Measurements from ENCODE around the gene DAND5.
A peak's percentile ranks its signal among the peaks of the same experiment; 100 is the strongest.
"Not testable (repeated sequence)": the region's sequence is repeated elsewhere in the genome, so short reads cannot be mapped to it uniquely, and the experiment has no call there.

The DAND5 gene

GRCh38 chr19:12956446-12957388 is 12.7 kb upstream of the DAND5 start, which contains the start of gene GADD45GIP1:
Gene GADD45GIP1, minus strand, starts transcription at chr19:12957223. Its CDS starts 11 bp downstream, at chr19:12957212.
- peak within 1 kb of the TSS; percentile 71 for H3K27ac ChIP-seq
- H3K36me3 ChIP-seq: no peaks in the 10 kb centered on the region
- H3K27me3 ChIP-seq: no peaks in the 10 kb centered on the region
- no peaks in the 10 kb centered on the region for H3K9me3 ChIP-seq
- peak within 1 kb of the TSS; percentile 74 to 77 for H3K4me3 ChIP-seq (ENCODE audit: low read depth in 1 of 2, low read length in 1 of 2)
- no peak for TF ChIP-seq CTCF (IDR thresholded peaks at IDR 0.05)
- peaks cover 15 to 25% of the 10 kb centered on the region in 2 experiments for H3K4me1 ChIP-seq (ENCODE audit: control insufficient read depth in 1 of 2, insufficient read depth in 1 of 2, low read depth in 1 of 2, low read length in 1 of 2)

GRCh38 chr19:12957389-12957952 is 11.9 kb upstream of the DAND5 start:
- Histone ChIP-seq H3K4me1 (ENCODE audit: control insufficient read depth in 1 of 2, insufficient read depth in 1 of 2, low read depth in 1 of 2, low read length in 1 of 2) (peaks cover 15 to 25% of the 10 kb centered on the region in 2 experiments), H3K4me3 (ENCODE audit: low read depth in 1 of 2, low read length in 1 of 2) (peak overlapping the region; percentile 74 to 77), H3K27ac (peak overlapping the region; percentile 71)
- H3K9me3 ChIP-seq, H3K36me3 ChIP-seq, H3K27me3 ChIP-seq: not testable (repeated sequence)

GRCh38 chr19:12959481-12959880 is 9.9 kb upstream of the DAND5 start:
- peaks cover 15 to 21% of the 10 kb centered on the region in 2 experiments for H3K4me1 ChIP-seq (ENCODE audit: control insufficient read depth in 1 of 2, insufficient read depth in 1 of 2, low read depth in 1 of 2, low read length in 1 of 2)
- no peak overlapping the region for H3K27ac ChIP-seq
- no peak for TF ChIP-seq CTCF (IDR thresholded peaks at IDR 0.05)
- no peaks in the 10 kb centered on the region for H3K36me3 ChIP-seq
- H3K27me3 ChIP-seq: no peaks in the 10 kb centered on the region
- H3K4me3 ChIP-seq (ENCODE audit: low read depth in 1 of 2, low read length in 1 of 2): no peak overlapping the region
- H3K9me3 ChIP-seq: no peaks in the 10 kb centered on the region

- peak overlapping the region; percentile 57 to 70 for H3K4me3 ChIP-seq (ENCODE audit: low read depth in 1 of 2, low read length in 1 of 2)
- no peak overlapping the region for H3K27ac ChIP-seq
- no peaks in the 10 kb centered on the region for H3K9me3 ChIP-seq
- no peaks in the 10 kb centered on the region for H3K27me3 ChIP-seq
- H3K36me3 ChIP-seq: no peaks in the 10 kb centered on the region
- TF ChIP-seq CTCF (IDR thresholded peaks at IDR 0.05): peak; percentile 95
- H3K4me1 ChIP-seq (ENCODE audit: control insufficient read depth in 1 of 2, insufficient read depth in 1 of 2, low read depth in 1 of 2, low read length in 1 of 2): peaks cover 7 to 8% of the 10 kb centered on the region in 2 experiments
Measured at GRCh38 chr19:12965017-12965811, 4.2 kb upstream of the DAND5 start.

GRCh38 chr19:12965812-12966135 is 3.6 kb upstream of the DAND5 start:
- H3K4me3 ChIP-seq (ENCODE audit: low read depth in 1 of 2, low read length in 1 of 2): no peak overlapping the region
- no peak overlapping the region for H3K27ac ChIP-seq
- H3K27me3 ChIP-seq: no peaks in the 10 kb centered on the region
- H3K4me1 ChIP-seq (ENCODE audit: control insufficient read depth in 1 of 2, insufficient read depth in 1 of 2, low read depth in 1 of 2, low read length in 1 of 2): peaks cover 7 to 8% of the 10 kb centered on the region in 2 experiments
- no peaks in the 10 kb centered on the region for H3K9me3 ChIP-seq
- no peaks in the 10 kb centered on the region for H3K36me3 ChIP-seq
- no peak for TF ChIP-seq CTCF (IDR thresholded peaks at IDR 0.05)

Measured in neutrophil (primary cell).